ENCODE results near the gene OLA1.

DNA sequence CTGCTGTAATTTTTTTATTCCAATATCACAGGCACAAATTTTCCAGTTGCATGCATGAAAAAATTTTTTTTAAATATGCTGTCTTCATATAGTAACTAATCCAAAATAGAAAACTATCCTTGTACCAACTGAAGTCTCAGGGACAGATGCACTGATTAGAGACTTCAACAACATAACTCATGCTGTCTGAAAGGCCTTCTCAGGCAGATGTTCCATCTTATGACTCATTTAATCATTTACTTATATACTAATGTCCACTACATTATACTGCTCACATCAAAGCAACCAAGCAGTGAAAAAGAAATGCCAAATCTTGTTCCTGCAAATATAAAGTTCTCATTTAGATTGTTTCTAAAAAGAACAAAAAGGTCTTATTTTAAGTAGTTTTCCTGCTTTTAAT is 53.1 kb downstream of the OLA1 start:
- TF ChIP-seq ZNF785 (CRISPR knock-in tag; IDR thresholded peaks at IDR 0.05) = no peak
- TF ChIP-seq POLR2A (conservative IDR thresholded peaks at IDR 0.05) = no peak
- no peak for TF ChIP-seq ELF2 (CRISPR knock-in tag; IDR thresholded peaks at IDR 0.05)
- no peak for TF ChIP-seq DDX20 (tag; IDR thresholded peaks at IDR 0.05; ENCODE audit: low read depth)
- no peak for TF ChIP-seq RBBP5 (IDR thresholded peaks at IDR 0.05; ENCODE audit: borderline replicate concordance, insufficient read depth, low read length, poor library complexity, severe bottlenecking)
- no peak for TF ChIP-seq PHF20 (IDR thresholded peaks at IDR 0.05; ENCODE audit: partially characterized antibody)
- TF ChIP-seq, protein P1, sequence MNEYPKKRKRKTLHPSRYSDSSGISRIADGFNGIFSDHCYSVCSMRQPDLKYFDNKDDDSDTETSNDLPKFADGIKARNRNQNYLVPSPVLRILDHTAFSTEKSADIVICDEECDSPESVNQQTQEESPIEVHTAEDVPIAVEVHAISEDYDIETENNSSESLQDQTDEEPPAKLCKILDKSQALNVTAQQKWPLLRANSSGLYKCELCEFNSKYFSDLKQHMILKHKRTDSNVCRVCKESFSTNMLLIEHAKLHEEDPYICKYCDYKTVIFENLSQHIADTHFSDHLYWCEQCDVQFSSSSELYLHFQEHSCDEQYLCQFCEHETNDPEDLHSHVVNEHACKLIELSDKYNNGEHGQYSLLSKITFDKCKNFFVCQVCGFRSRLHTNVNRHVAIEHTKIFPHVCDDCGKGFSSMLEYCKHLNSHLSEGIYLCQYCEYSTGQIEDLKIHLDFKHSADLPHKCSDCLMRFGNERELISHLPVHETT (CRISPR knock-in tag; conservative IDR thresholded peaks at IDR 0.05 in 1 of 2, IDR thresholded peaks at IDR 0.05 in 1 of 2) = no peak
- TF ChIP-seq, protein P2, sequence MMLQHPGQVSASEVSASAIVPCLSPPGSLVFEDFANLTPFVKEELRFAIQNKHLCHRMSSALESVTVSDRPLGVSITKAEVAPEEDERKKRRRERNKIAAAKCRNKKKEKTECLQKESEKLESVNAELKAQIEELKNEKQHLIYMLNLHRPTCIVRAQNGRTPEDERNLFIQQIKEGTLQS (IDR thresholded peaks at IDR 0.05) = no peak
- TF ChIP-seq, protein P2 (CRISPR knock-in tag; conservative IDR thresholded peaks at IDR 0.05) = no peak
- TF ChIP-seq MAZ (CRISPR knock-in tag; conservative IDR thresholded peaks at IDR 0.05 in 1 of 2, IDR thresholded peaks at IDR 0.05 in 1 of 2) = no peak
- TF ChIP-seq, protein P3, sequence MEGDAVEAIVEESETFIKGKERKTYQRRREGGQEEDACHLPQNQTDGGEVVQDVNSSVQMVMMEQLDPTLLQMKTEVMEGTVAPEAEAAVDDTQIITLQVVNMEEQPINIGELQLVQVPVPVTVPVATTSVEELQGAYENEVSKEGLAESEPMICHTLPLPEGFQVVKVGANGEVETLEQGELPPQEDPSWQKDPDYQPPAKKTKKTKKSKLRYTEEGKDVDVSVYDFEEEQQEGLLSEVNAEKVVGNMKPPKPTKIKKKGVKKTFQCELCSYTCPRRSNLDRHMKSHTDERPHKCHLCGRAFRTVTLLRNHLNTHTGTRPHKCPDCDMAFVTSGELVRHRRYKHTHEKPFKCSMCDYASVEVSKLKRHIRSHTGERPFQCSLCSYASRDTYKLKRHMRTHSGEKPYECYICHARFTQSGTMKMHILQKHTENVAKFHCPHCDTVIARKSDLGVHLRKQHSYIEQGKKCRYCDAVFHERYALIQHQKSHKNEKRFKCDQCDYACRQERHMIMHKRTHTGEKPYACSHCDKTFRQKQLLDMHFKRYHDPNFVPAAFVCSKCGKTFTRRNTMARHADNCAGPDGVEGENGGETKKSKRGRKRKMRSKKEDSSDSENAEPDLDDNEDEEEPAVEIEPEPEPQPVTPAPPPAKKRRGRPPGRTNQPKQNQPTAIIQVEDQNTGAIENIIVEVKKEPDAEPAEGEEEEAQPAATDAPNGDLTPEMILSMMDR (IDR thresholded peaks at IDR 0.05 in 2 of 3, conservative IDR thresholded peaks at IDR 0.05 in 1 of 3; ENCODE audit: insufficient read depth in 2 of 3, low read depth in 1 of 3, low read length in 3 of 3) = no peak
- TF ChIP-seq, protein P4, sequence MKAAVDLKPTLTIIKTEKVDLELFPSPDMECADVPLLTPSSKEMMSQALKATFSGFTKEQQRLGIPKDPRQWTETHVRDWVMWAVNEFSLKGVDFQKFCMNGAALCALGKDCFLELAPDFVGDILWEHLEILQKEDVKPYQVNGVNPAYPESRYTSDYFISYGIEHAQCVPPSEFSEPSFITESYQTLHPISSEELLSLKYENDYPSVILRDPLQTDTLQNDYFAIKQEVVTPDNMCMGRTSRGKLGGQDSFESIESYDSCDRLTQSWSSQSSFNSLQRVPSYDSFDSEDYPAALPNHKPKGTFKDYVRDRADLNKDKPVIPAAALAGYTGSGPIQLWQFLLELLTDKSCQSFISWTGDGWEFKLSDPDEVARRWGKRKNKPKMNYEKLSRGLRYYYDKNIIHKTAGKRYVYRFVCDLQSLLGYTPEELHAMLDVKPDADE (conservative IDR thresholded peaks at IDR 0.05; ENCODE audit: control insufficient read depth, low read depth, low read length) = no peak
- TF ChIP-seq SAFB (IDR thresholded peaks at IDR 0.05; ENCODE audit: borderline replicate concordance, low read depth, low read length) = no peak
- TF ChIP-seq, protein P5, sequence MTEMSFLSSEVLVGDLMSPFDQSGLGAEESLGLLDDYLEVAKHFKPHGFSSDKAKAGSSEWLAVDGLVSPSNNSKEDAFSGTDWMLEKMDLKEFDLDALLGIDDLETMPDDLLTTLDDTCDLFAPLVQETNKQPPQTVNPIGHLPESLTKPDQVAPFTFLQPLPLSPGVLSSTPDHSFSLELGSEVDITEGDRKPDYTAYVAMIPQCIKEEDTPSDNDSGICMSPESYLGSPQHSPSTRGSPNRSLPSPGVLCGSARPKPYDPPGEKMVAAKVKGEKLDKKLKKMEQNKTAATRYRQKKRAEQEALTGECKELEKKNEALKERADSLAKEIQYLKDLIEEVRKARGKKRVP (CRISPR knock-in tag; IDR thresholded peaks at IDR 0.05) = no peak

Measured in K562 (cell line).